DND-41 (cell line): ENCODE results near the gene SLC30A1.

Source experiments
- ATAC-seq: fragments of 200-7000 bp; cut with Tn5 transposase; 3 replicates; pipeline ENCODE4 v1.9.1; 2021; ENCODE audit warnings: low read depth; ENCODE audit not compliant: insufficient read depth
- DNase-seq: peaks from one replicate; pipeline ENCODE4 v3.0.0-alpha.2; 2020
- H2AFZ ChIP-seq: 2 replicates; pipeline ENCODE4 v1.6.0; 2012; ENCODE audit warnings: low read depth, low read length
- H3K27ac ChIP-seq: 2 replicates; pipeline ENCODE4 v1.5.1; 2012; ENCODE audit warnings: low read length, inconsistent platforms
- H3K27me3 ChIP-seq: fragments of 200-600 bp; sonication (generic); 2 replicates; pipeline ENCODE4 v1.6.0; 2012; ENCODE audit warnings: low read length, mild to moderate bottlenecking, inconsistent platforms; ENCODE audit not compliant: insufficient read depth, poor library complexity
- H3K36me3 ChIP-seq: 2 replicates; pipeline ENCODE4 v1.5.1; 2012; ENCODE audit warnings: low read length, inconsistent platforms; ENCODE audit not compliant: insufficient read depth
- H3K4me1 ChIP-seq: 2 replicates; pipeline ENCODE4 v1.5.1; 2012; ENCODE audit warnings: mild to moderate bottlenecking, low read length; ENCODE audit not compliant: insufficient read depth
- H3K4me2 ChIP-seq: 2 replicates; pipeline ENCODE4 v1.6.0; 2012; ENCODE audit warnings: mild to moderate bottlenecking, moderate library complexity, low read length, inconsistent platforms; ENCODE audit not compliant: insufficient read depth
- H3K4me3 ChIP-seq, 2 experiments: fragments of 200-600 bp in 1 of 2; shearing (Covaris generic) in 1 of 2; 2 replicates each; pipeline ENCODE4 v1.5.1; 2012 to 2016; ENCODE audit warnings: inconsistent platforms in 2 of 2, low read length in 2 of 2, mild to moderate bottlenecking in 2 of 2, low read depth in 1 of 2, moderate library complexity in 1 of 2
- H3K79me2 ChIP-seq: 2 replicates; pipeline ENCODE4 v1.6.0; 2012; ENCODE audit warnings: low read length, inconsistent platforms; ENCODE audit not compliant: insufficient read depth
- H3K9ac ChIP-seq: 2 replicates; pipeline ENCODE4 v1.6.0; 2012; ENCODE audit warnings: low read depth, mild to moderate bottlenecking, inconsistent platforms, low read length, moderate library complexity
- H3K9me3 ChIP-seq: 2 replicates; pipeline ENCODE4 v1.5.1; 2012; ENCODE audit warnings: low read length, moderate library complexity, mild to moderate bottlenecking, inconsistent platforms; ENCODE audit not compliant: insufficient read depth, severe bottlenecking
- H4K20me1 ChIP-seq: 2 replicates; pipeline ENCODE4 v1.6.0; 2012; ENCODE audit warnings: low read length; ENCODE audit not compliant: insufficient read depth
- EZH2 ChIP-seq: IDR thresholded peaks from 3 replicates; pipeline ENCODE4 v1.6.1; 2012; ENCODE audit warnings: borderline replicate concordance, low read depth, mild to moderate bottlenecking, moderate library complexity, low read length, inconsistent platforms; ENCODE audit not compliant: severe bottlenecking
- TF ChIP-seq, protein P1 (sequence below): IDR thresholded peaks from 2 replicates; pipeline ENCODE4 v1.5.1; 2012; ENCODE audit warnings: borderline replicate concordance, low read length, moderate library complexity, mild to moderate bottlenecking; ENCODE audit not compliant: poor library complexity, severe bottlenecking; ENCODE audit errors: extremely low read depth

Gene SLC30A1

GRCh38 chr1:211596418-211597181 lies 17.6 kb upstream of the SLC30A1 start:
- H3K79me2 ChIP-seq, result no peaks in the 10 kb centered on the region
- no peak overlapping the region for H3K4me3 ChIP-seq
- H3K9me3 ChIP-seq, result no peaks in the 10 kb centered on the region
- H3K4me1 ChIP-seq, result no peaks in the 10 kb centered on the region
- no peak overlapping the region for H3K4me2 ChIP-seq
- TF ChIP-seq, protein P1, sequence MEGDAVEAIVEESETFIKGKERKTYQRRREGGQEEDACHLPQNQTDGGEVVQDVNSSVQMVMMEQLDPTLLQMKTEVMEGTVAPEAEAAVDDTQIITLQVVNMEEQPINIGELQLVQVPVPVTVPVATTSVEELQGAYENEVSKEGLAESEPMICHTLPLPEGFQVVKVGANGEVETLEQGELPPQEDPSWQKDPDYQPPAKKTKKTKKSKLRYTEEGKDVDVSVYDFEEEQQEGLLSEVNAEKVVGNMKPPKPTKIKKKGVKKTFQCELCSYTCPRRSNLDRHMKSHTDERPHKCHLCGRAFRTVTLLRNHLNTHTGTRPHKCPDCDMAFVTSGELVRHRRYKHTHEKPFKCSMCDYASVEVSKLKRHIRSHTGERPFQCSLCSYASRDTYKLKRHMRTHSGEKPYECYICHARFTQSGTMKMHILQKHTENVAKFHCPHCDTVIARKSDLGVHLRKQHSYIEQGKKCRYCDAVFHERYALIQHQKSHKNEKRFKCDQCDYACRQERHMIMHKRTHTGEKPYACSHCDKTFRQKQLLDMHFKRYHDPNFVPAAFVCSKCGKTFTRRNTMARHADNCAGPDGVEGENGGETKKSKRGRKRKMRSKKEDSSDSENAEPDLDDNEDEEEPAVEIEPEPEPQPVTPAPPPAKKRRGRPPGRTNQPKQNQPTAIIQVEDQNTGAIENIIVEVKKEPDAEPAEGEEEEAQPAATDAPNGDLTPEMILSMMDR, result no peak
- TF ChIP-seq EZH2, result no peak
- no peak for DNase-seq
- no peaks in the 10 kb centered on the region for H4K20me1 ChIP-seq
- H2AFZ ChIP-seq, result no peak overlapping the region
- H3K9ac ChIP-seq, result no peak overlapping the region
- H3K27ac ChIP-seq, result no peak overlapping the region
- H3K36me3 ChIP-seq, result no peaks in the 10 kb centered on the region
- H3K27me3 ChIP-seq, result peaks cover 3% of the 10 kb centered on the region
- no peak for ATAC-seq

GRCh38 chr1:211595419-211595818 lies 16.5 kb upstream of the SLC30A1 start:
- H3K4me2 ChIP-seq, result no peak overlapping the region

GRCh38 chr1:211591980-211592493 lies 13.1 kb upstream of the SLC30A1 start:
- H3K9ac ChIP-seq, result no peak overlapping the region
- H3K36me3 ChIP-seq, result no peaks in the 10 kb centered on the region
- no peak overlapping the region for H3K4me3 ChIP-seq
- H3K27me3 ChIP-seq, result peaks cover 6% of the 10 kb centered on the region
- DNase-seq, result no peak
- TF ChIP-seq EZH2, result no peak
- TF ChIP-seq, protein P1, result no peak
- no peak overlapping the region for H3K4me2 ChIP-seq
- no peaks in the 10 kb centered on the region for H4K20me1 ChIP-seq
- ATAC-seq, result no peak
- H3K4me1 ChIP-seq, result no peaks in the 10 kb centered on the region
- H2AFZ ChIP-seq, result no peak overlapping the region
- H3K9me3 ChIP-seq, result no peaks in the 10 kb centered on the region
- no peaks in the 10 kb centered on the region for H3K79me2 ChIP-seq
- H3K27ac ChIP-seq, result no peak overlapping the region

More at GRCh38 chr1:211595419-211595818, 16.5 kb upstream of the SLC30A1 start:
- no peaks in the 10 kb centered on the region for H4K20me1 ChIP-seq
- no peaks in the 10 kb centered on the region for H3K79me2 ChIP-seq
- no peak overlapping the region for H3K9ac ChIP-seq
- no peak overlapping the region for H3K27ac ChIP-seq
- no peak for DNase-seq
- no peak overlapping the region for H2AFZ ChIP-seq
- no peaks in the 10 kb centered on the region for H3K9me3 ChIP-seq
- no peak for ATAC-seq
- H3K4me3 ChIP-seq, result no peak overlapping the region
- H3K27me3 ChIP-seq, result no peaks in the 10 kb centered on the region
- H3K36me3 ChIP-seq, result no peaks in the 10 kb centered on the region
- TF ChIP-seq, protein P1, result no peak
- TF ChIP-seq EZH2, result no peak
- H3K4me1 ChIP-seq, result no peaks in the 10 kb centered on the region
